HG03060 (cell line): ENCODE data around the gene SP3.
"Not testable (repeated sequence)": the region's sequence is repeated elsewhere in the genome, so short reads cannot be mapped to it uniquely, and the experiment has no call there.

Experiments used
- ATAC-seq: cut with Tn5 transposase; IDR thresholded peaks from one replicate; pipeline ENCODE4 v1.9.1; 2021; ENCODE audit warnings: low read depth, moderate number of reproducible peaks; ENCODE audit not compliant: unreplicated experiment

Gene SP3

GRCh38 chr2:173898996-173899395 lies 66.2 kb downstream of the SP3 start:
- no peak for ATAC-seq

GRCh38 chr2:173898178-173898668 lies 67.0 kb downstream of the SP3 start:
- ATAC-seq, result peak; percentile 92

GRCh38 chr2:173896755-173897154 lies 68.4 kb downstream of the SP3 start:
- no peak for ATAC-seq

GRCh38 chr2:173892341-173892740 lies 72.8 kb downstream of the SP3 start:
- ATAC-seq, result no peak

GRCh38 chr2:173891315-173892037 lies 73.7 kb downstream of the SP3 start:
- no peak for ATAC-seq

- ATAC-seq, result not testable (repeated sequence)
Observed at GRCh38 chr2:173889464-173889863, 75.7 kb downstream of the SP3 start.

GRCh38 chr2:173886613-173887012 lies 78.6 kb downstream of the SP3 start:
- no peak for ATAC-seq

- no peak for ATAC-seq
Observed at GRCh38 chr2:173884025-173884802, 81.0 kb downstream of the SP3 start.

- ATAC-seq, result no peak
Observed at GRCh38 chr2:173881886-173882285, 83.3 kb downstream of the SP3 start.

- ATAC-seq, result no peak
Observed at GRCh38 chr2:173881461-173881860, 83.7 kb downstream of the SP3 start.

GRCh38 chr2:173880561-173880960 lies 84.6 kb downstream of the SP3 start:
- ATAC-seq, result no peak

GRCh38 chr2:173876833-173877413 lies 88.2 kb downstream of the SP3 start:
- no peak for ATAC-seq

GRCh38 chr2:173874894-173875237 lies 90.3 kb downstream of the SP3 start:
- peak; percentile 95 for ATAC-seq

- peak; percentile 18 for ATAC-seq
Observed at GRCh38 chr2:173874003-173874893, 90.9 kb downstream of the SP3 start.

- no peak for ATAC-seq
Observed at GRCh38 chr2:173872714-173873113, 92.5 kb downstream of the SP3 start.

- no peak for ATAC-seq
Observed at GRCh38 chr2:173869244-173870229, 95.6 kb downstream of the SP3 start.

- no peak for ATAC-seq
Observed at GRCh38 chr2:173868406-173868805, 96.8 kb downstream of the SP3 start.

- ATAC-seq, result no peak
Observed at GRCh38 chr2:173866874-173867618, 98.1 kb downstream of the SP3 start.
